ENCODE data around the gene SNAP23.
"Not testable (repeated sequence)": the region's sequence is repeated elsewhere in the genome, so short reads cannot be mapped to it uniquely, and the experiment has no call there.

The SNAP23 gene

GRCh38 chr15:42498212-42499068 lies 3.0 kb downstream of the SNAP23 start:
- no peak for DNase-seq

GRCh38 chr15:42499858-42500609 lies 4.6 kb downstream of the SNAP23 start:
- DNase-seq, result no peak

GRCh38 chr15:42502477-42502876 lies 7.0 kb downstream of the SNAP23 start:
- no peak for DNase-seq

- no peak for DNase-seq
These were observed 8.4 kb downstream of the SNAP23 start for GRCh38 chr15:42503825-42504224.

GRCh38 chr15:42504631-42505030 lies 9.2 kb downstream of the SNAP23 start:
- no peak for DNase-seq

- no peak for DNase-seq
These were observed 12.1 kb downstream of the SNAP23 start for GRCh38 chr15:42507514-42507913.

GRCh38 chr15:42508263-42508690 lies 12.8 kb downstream of the SNAP23 start:
- DNase-seq, result no peak

- DNase-seq, result no peak
These were observed 15.0 kb downstream of the SNAP23 start for GRCh38 chr15:42510258-42511006.

- no peak for DNase-seq
These were observed 15.6 kb downstream of the SNAP23 start for GRCh38 chr15:42511007-42511391.

- no peak for DNase-seq
These were observed 27.9 kb downstream of the SNAP23 start for GRCh38 chr15:42523331-42523730.

- no peak for DNase-seq
These were observed 33.5 kb downstream of the SNAP23 start for GRCh38 chr15:42528970-42529369.

- no peak for DNase-seq
These were observed 37.8 kb downstream of the SNAP23 start for GRCh38 chr15:42533246-42533645.

GRCh38 chr15:42544853-42545629 lies 49.6 kb downstream of the SNAP23 start:
- no peak for DNase-seq

- no peak for DNase-seq
These were observed 52.4 kb downstream of the SNAP23 start for GRCh38 chr15:42547918-42548248.

GRCh38 chr15:42548249-42549031 lies 53.0 kb downstream of the SNAP23 start, which contains the start of the genes HAUS2 and LRRC57:
Gene HAUS2, plus strand, starts transcription at chr15:42548838. Its CDS starts 35 bp downstream, at chr15:42548873.
Gene LRRC57, minus strand, starts transcription at chr15:42548793. Its CDS starts 359 bp downstream, at chr15:42548434.
- peak; percentile 81 to 83 for DNase-seq

- DNase-seq, result no peak
These were observed 53.6 kb downstream of the SNAP23 start for GRCh38 chr15:42549032-42549491.

GRCh38 chr15:42549741-42550392 lies 54.4 kb downstream of the SNAP23 start:
- no peak for DNase-seq

GRCh38 chr15:42553554-42553953 lies 58.1 kb downstream of the SNAP23 start:
- DNase-seq, result no peak

- DNase-seq, result not testable (repeated sequence)
These were observed 61.2 kb downstream of the SNAP23 start for GRCh38 chr15:42556550-42557207.

- DNase-seq, result no peak
These were observed 63.3 kb downstream of the SNAP23 start for GRCh38 chr15:42558739-42559138.
